Kidney epithelial cell (primary cell): Measurements from ENCODE around the gene TMEFF1. TPM values are rescaled to one million over a fixed set of nuclear protein-coding genes. Genes with fewer than 3 reads are reported as not detected.

Experiments
- DNase-seq: peaks from one replicate; pipeline ENCODE4 v3.0.0-alpha.2; 2010; ENCODE audit warnings: low read depth
- H3K27me3 ChIP-seq: 2 replicates; pipeline ENCODE4 v1.6.0; 2011; ENCODE audit warnings: low read length; ENCODE audit not compliant: control insufficient read depth, insufficient read depth
- H3K36me3 ChIP-seq: 2 replicates; pipeline ENCODE4 v1.5.1; 2011; ENCODE audit warnings: low read length; ENCODE audit not compliant: control insufficient read depth, insufficient read depth
- H3K4me3 ChIP-seq: 2 replicates; pipeline ENCODE4 v1.5.1; 2011; ENCODE audit warnings: low read depth, mild to moderate bottlenecking, control low read depth, low read length
- total RNA-seq: library from RNA; depleted of rRNA; stranded (reverse); fragments of >200 nt; gene quantifications from 2 replicates; pipeline ENCODE4 v1.2.3, GENCODE V29; 2015
- TF ChIP-seq, protein P1 (sequence below): IDR thresholded peaks from 2 replicates; pipeline ENCODE4 v1.5.1; 2011; ENCODE audit warnings: mild to moderate bottlenecking, moderate library complexity, low read length, control low read depth, inconsistent platforms; ENCODE audit not compliant: insufficient read depth, poor library complexity, severe bottlenecking

TMEFF1 gene
- total RNA-seq, 1 donor from 2014 or later = 23.4 TPM

DNA sequence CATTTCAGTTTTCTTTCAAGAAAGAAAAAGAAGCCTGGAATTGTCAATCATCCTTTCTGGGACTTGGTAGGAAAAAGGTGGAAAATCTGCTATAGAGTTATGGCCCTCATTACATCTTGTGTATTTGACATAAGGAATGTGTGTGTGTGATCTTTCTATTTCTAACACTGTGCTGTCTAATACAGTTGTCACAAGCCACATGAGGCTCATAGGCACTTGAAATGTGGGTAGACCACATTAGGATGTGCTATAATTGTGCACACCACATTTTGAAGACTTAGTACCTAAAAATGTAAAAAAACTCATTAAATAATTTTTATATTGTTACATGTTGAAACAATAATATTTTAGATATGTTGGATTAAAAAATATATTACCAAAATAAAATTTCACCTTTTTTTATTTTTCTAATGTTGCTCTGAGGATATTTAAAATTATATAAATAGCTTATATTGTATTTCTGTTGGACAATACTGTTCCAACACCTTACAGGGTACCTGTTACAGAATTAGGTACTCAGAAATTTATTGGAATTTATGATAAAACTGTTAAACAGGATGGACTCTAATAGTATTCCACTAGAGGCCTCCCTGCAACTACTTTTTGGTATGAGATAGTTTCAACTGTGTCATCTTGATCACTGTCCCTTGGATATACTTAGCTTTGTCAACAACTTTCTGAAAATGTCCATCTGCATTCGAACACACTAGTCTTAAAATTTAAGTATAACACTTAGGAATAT is 27.6 kb upstream of the TMEFF1 start:
- TF ChIP-seq, protein P1, sequence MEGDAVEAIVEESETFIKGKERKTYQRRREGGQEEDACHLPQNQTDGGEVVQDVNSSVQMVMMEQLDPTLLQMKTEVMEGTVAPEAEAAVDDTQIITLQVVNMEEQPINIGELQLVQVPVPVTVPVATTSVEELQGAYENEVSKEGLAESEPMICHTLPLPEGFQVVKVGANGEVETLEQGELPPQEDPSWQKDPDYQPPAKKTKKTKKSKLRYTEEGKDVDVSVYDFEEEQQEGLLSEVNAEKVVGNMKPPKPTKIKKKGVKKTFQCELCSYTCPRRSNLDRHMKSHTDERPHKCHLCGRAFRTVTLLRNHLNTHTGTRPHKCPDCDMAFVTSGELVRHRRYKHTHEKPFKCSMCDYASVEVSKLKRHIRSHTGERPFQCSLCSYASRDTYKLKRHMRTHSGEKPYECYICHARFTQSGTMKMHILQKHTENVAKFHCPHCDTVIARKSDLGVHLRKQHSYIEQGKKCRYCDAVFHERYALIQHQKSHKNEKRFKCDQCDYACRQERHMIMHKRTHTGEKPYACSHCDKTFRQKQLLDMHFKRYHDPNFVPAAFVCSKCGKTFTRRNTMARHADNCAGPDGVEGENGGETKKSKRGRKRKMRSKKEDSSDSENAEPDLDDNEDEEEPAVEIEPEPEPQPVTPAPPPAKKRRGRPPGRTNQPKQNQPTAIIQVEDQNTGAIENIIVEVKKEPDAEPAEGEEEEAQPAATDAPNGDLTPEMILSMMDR = no peak
- DNase-seq = no peak
- Histone ChIP-seq H3K4me3 (no peak overlapping the region), H3K27me3 (no peaks in the 10 kb centered on the region), H3K36me3 (peaks cover 1% of the 10 kb centered on the region)

DNA sequence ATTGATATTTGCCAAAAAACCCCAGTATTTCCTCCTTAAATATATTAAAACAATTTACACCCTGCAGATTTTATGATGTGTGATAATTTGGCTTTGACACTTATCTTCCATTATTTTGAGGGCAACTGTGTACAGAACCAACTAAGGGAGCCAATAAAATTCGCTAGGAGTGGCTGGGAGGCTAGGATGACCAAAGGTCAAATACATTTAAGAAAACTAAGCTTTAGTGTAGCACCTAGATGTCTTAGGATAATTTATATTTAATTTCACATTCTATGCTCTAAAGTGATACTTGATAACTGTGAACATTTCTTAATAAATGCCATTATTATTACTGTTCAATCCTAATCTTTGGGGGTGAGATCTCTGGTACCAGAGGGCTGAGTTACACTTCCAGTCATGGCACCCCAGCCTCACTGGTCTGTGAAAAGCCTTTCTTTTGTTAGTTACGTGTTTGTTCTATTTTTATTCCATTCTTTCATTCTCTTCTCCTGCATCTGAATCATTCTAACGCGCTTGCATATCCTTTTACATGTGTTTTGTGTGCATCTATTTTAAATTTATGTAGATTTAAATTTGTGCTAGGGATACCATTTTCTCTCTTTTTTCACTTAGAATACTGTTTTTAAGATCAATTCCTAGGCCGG is 26.9 kb upstream of the TMEFF1 start:
- TF ChIP-seq, protein P1 = no peak
- Histone ChIP-seq H3K36me3 (peaks cover 1% of the 10 kb centered on the region), H3K27me3 (no peaks in the 10 kb centered on the region), H3K4me3 (no peak overlapping the region)
- no peak for DNase-seq

DNA sequence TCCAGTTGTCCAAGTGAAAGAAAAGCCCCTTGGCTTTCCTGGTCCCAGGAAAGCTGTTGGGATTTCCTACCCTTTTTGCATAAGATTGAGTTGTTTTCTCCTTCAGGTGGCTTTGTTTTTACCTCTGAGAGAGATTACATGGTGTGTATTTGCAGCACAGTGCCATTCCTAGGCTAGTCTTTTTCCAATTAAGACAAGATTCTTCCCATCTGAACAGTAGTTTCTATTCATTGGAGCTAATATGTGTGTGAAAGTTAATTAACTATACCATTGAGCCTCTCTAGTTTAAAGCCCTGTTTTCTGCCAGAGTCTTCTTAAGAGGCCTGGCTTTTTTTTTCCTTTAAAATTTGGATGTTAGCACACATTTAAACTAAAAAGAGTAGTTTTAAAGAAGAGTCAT is 25.9 kb upstream of the TMEFF1 start:
- Histone ChIP-seq H3K27me3 (no peaks in the 10 kb centered on the region), H3K4me3 (no peak overlapping the region), H3K36me3 (peaks cover 1% of the 10 kb centered on the region)
- DNase-seq = no peak
- TF ChIP-seq, protein P1 = no peak

DNA sequence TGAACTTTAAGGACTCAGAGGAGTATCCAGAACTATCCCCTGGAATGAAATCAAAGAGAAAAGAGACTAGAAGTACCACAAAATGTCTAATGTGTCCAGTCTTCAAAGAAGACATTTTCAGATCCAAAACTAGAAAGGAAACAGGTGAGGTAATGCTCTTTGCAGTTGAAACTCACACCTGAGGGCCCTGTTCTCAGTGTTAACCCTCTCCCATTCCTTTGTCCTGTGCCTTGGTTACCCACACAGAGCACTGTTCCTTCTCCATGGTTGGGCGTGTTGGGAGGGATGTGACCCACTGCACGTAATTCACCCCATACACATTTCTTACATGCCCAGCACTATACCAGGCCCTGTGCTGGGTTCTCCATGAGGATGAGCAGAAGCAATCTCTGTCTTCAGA is 24.7 kb upstream of the TMEFF1 start:
- DNase-seq = no peak
- TF ChIP-seq, protein P1 = no peak
- Histone ChIP-seq H3K36me3 (peaks cover 1% of the 10 kb centered on the region), H3K27me3 (no peaks in the 10 kb centered on the region), H3K4me3 (no peak overlapping the region)

DNA sequence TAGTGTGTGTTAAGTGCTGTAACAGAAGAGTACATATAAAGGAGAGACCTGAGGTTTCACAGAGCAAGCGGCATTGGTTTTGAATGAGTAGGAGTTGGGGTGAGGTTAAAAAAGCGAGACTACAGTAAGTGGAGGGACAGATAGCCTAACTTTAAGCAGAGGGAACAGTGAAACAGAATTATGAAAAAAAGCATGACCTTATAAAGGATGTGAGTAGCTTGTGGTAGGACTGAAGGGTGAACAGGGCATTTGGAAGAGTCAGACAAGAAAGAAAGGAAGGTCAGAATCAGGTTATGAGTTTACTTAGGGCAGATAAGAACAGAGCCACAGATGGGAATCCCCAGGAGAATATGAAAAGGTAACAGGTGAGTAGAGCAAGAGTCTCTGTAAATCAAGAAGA is 23.5 kb upstream of the TMEFF1 start:
- no peaks in the 10 kb centered on the region for H3K27me3 ChIP-seq
- H3K36me3 ChIP-seq = peaks cover 1% of the 10 kb centered on the region
- H3K4me3 ChIP-seq = no peak overlapping the region
- no peak for DNase-seq
- TF ChIP-seq, protein P1 = no peak
